DND-41 (cell line): ENCODE measurements around the gene ARHGEF39.

ENCODE experiments used
- CTCF ChIP-seq: IDR thresholded peaks from 2 replicates; pipeline ENCODE4 v1.5.1; 2012; ENCODE audit warnings: borderline replicate concordance, low read length, moderate library complexity, mild to moderate bottlenecking; ENCODE audit not compliant: poor library complexity, severe bottlenecking; ENCODE audit errors: extremely low read depth
- EZH2 ChIP-seq: IDR thresholded peaks from 3 replicates; pipeline ENCODE4 v1.6.1; 2012; ENCODE audit warnings: borderline replicate concordance, low read depth, mild to moderate bottlenecking, moderate library complexity, low read length, inconsistent platforms; ENCODE audit not compliant: severe bottlenecking

DNA sequence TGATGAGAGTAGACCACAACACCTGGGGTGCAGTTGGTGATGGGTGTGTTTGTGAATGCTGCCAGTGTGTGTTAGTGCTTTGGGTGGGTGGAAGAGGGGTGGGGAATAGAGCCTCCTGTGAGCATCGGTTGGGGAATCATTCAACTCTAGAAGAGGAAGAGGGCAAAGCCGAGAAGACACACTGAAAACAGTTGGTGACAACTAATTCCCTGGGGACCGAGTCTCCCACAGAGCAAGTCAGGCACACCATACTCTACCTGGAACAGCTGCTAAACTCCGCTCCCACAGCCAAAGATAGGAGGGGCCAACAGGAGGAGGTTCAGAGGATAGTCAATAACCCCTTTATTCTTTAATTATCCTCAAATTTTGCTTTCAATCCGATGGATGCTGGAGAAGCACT lies 1.6 kb upstream of the ARHGEF39 start:
- TF ChIP-seq CTCF (no peak), EZH2 (no peak)
